Measurements from ENCODE around the gene TMEM9B.

GRCh38 chr11:8964324-8965320, at the start of gene TMEM9B:
- TF ChIP-seq, protein P1, sequence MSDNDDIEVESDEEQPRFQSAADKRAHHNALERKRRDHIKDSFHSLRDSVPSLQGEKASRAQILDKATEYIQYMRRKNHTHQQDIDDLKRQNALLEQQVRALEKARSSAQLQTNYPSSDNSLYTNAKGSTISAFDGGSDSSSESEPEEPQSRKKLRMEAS (IDR thresholded peaks at IDR 0.05): peak; percentile 40
- peak; percentile 45; the same call in 1 of the 2 replicates for TF ChIP-seq ZBTB7A (IDR thresholded peaks at IDR 0.05; ENCODE audit: low read depth)
- 0 out of 2 replicates have a peak, but pooled peaks have one; percentile 27 for TF ChIP-seq FOXM1 (IDR thresholded peaks at IDR 0.05; ENCODE audit: borderline replicate concordance, low read depth)
- TF ChIP-seq TAF1 (IDR thresholded peaks at IDR 0.05; ENCODE audit: low read depth): peak; percentile 79
- TF ChIP-seq NFIC (IDR thresholded peaks at IDR 0.05): no peak
- no peak for TF ChIP-seq EP300 (IDR thresholded peaks at IDR 0.05; ENCODE audit: borderline replicate concordance)
- TF ChIP-seq CREB1 (IDR thresholded peaks at IDR 0.05; ENCODE audit: low read depth): peak; percentile 91
- peak; percentile 98 for TF ChIP-seq EGR1 (IDR thresholded peaks at IDR 0.05)
- TF ChIP-seq, protein P2, sequence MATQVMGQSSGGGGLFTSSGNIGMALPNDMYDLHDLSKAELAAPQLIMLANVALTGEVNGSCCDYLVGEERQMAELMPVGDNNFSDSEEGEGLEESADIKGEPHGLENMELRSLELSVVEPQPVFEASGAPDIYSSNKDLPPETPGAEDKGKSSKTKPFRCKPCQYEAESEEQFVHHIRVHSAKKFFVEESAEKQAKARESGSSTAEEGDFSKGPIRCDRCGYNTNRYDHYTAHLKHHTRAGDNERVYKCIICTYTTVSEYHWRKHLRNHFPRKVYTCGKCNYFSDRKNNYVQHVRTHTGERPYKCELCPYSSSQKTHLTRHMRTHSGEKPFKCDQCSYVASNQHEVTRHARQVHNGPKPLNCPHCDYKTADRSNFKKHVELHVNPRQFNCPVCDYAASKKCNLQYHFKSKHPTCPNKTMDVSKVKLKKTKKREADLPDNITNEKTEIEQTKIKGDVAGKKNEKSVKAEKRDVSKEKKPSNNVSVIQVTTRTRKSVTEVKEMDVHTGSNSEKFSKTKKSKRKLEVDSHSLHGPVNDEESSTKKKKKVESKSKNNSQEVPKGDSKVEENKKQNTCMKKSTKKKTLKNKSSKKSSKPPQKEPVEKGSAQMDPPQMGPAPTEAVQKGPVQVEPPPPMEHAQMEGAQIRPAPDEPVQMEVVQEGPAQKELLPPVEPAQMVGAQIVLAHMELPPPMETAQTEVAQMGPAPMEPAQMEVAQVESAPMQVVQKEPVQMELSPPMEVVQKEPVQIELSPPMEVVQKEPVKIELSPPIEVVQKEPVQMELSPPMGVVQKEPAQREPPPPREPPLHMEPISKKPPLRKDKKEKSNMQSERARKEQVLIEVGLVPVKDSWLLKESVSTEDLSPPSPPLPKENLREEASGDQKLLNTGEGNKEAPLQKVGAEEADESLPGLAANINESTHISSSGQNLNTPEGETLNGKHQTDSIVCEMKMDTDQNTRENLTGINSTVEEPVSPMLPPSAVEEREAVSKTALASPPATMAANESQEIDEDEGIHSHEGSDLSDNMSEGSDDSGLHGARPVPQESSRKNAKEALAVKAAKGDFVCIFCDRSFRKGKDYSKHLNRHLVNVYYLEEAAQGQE (IDR thresholded peaks at IDR 0.05; ENCODE audit: low read depth): no peak
- no peak; the same call in 1 of the 2 replicates for TF ChIP-seq RAD21 (IDR thresholded peaks at IDR 0.05; ENCODE audit: low read depth)
- no peak for TF ChIP-seq CEBPB (IDR thresholded peaks at IDR 0.05)
- TF ChIP-seq YY1 (IDR thresholded peaks at IDR 0.05; ENCODE audit: low read depth): no peak; the same call in 1 of the 2 replicates
- TF ChIP-seq TCF12 (IDR thresholded peaks at IDR 0.05; ENCODE audit: low read depth): peak; percentile 35; the same call in 1 of the 2 replicates

Data from Ishikawa (cell line).